Keratinocyte (primary cell): ENCODE data around the gene IRAK2.
"Not testable (repeated sequence)": the region's sequence is repeated elsewhere in the genome, so short reads cannot be mapped to it uniquely, and the experiment has no call there.

Source experiments
- CTCF ChIP-seq, 3 experiments: IDR thresholded peaks in 1 of 3; conservative IDR thresholded peaks in 1 of 3; optimal IDR thresholded peaks in 1 of 3; 2 replicates in 2 of 3; 3 replicates in 1 of 3; pipeline versions ENCODE3 to v1.5.1; 2011; ENCODE audit warnings: low read length in 3 of 3, mild to moderate bottlenecking in 3 of 3, moderate library complexity in 2 of 3, control low read depth in 1 of 3, inconsistent platforms in 1 of 3; ENCODE audit not compliant: insufficient read depth in 2 of 3; ENCODE audit errors: extremely low read depth in 1 of 3
- EZH2 ChIP-seq: IDR thresholded peaks from one replicate; pipeline ENCODE4 v1.6.1; 2012; ENCODE audit warnings: inconsistent platforms, mild to moderate bottlenecking, low read length, moderate library complexity

- TF ChIP-seq CTCF (optimal IDR thresholded peaks at IDR 0.05 in 1 of 3, IDR thresholded peaks at IDR 0.05 in 1 of 3, conservative IDR thresholded peaks at IDR 0.05 in 1 of 3; ENCODE audit: extremely low read depth in 1 of 3, insufficient read depth in 2 of 3, low read length in 3 of 3); EZH2: not testable (repeated sequence)
These were observed 546 bp upstream of the IRAK2 start for GRCh38 chr3:10164201-10164545.
